ENCODE measurements around the gene MRAS.
A peak's percentile ranks its signal among the peaks of the same experiment; 100 is the strongest.
"Not testable (repeated sequence)": the region's sequence is repeated elsewhere in the genome, so short reads cannot be mapped to it uniquely, and the experiment has no call there.

The MRAS gene

GRCh38 chr3:138389841-138390581 is 41.6 kb downstream of the MRAS start:
- no peak for DNase-seq (ENCODE audit: low read depth)

- no peak for DNase-seq (ENCODE audit: low read depth)
Measured at GRCh38 chr3:138390582-138390932, 42.2 kb downstream of the MRAS start.

- DNase-seq (ENCODE audit: low read depth): no peak
Measured at GRCh38 chr3:138394156-138394555, 45.8 kb downstream of the MRAS start.

- DNase-seq (ENCODE audit: low read depth): no peak
Measured at GRCh38 chr3:138394686-138395085, 46.3 kb downstream of the MRAS start.

GRCh38 chr3:138395865-138396751 is 47.7 kb downstream of the MRAS start:
- no peak for DNase-seq (ENCODE audit: low read depth)

GRCh38 chr3:138396752-138397410 is 48.5 kb downstream of the MRAS start:
- no peak for DNase-seq (ENCODE audit: low read depth)

- no peak for DNase-seq (ENCODE audit: low read depth)
Measured at GRCh38 chr3:138397983-138398382, 49.6 kb downstream of the MRAS start.

GRCh38 chr3:138398791-138399575 is 50.6 kb downstream of the MRAS start:
- DNase-seq (ENCODE audit: low read depth): no peak

- DNase-seq (ENCODE audit: low read depth): no peak
Measured at GRCh38 chr3:138399766-138400165, 51.4 kb downstream of the MRAS start.

GRCh38 chr3:138400651-138401070 is 52.3 kb downstream of the MRAS start:
- DNase-seq (ENCODE audit: low read depth): no peak

- DNase-seq (ENCODE audit: low read depth): no peak
Measured at GRCh38 chr3:138401834-138402233, 53.5 kb downstream of the MRAS start.

GRCh38 chr3:138404121-138404520 is 55.7 kb downstream of the MRAS start:
- DNase-seq (ENCODE audit: low read depth): no peak

GRCh38 chr3:138405001-138405400 is 56.6 kb downstream of the MRAS start:
- no peak for DNase-seq (ENCODE audit: low read depth)

- DNase-seq (ENCODE audit: low read depth): no peak
Measured at GRCh38 chr3:138405486-138405885, 57.1 kb downstream of the MRAS start.

- no peak for DNase-seq (ENCODE audit: low read depth)
Measured at GRCh38 chr3:138406606-138407005, 58.2 kb downstream of the MRAS start.

- DNase-seq (ENCODE audit: low read depth): no peak
Measured at GRCh38 chr3:138407236-138407907, 59.0 kb downstream of the MRAS start.

GRCh38 chr3:138408751-138409570 is 60.6 kb downstream of the MRAS start:
- DNase-seq (ENCODE audit: low read depth): no peak

- peak; percentile 28 for DNase-seq (ENCODE audit: low read depth)
Measured at GRCh38 chr3:138412821-138413551, 64.6 kb downstream of the MRAS start.

- not testable (repeated sequence) for DNase-seq (ENCODE audit: low read depth)
Measured at GRCh38 chr3:138416236-138416635, 67.9 kb downstream of the MRAS start.

- DNase-seq (ENCODE audit: low read depth): peak; percentile 64
Measured at GRCh38 chr3:138417559-138417982, 69.2 kb downstream of the MRAS start.
